Fibroblast of skin of scalp (primary cell): ENCODE data around the gene PHLPP2.
"Not testable (repeated sequence)": the region's sequence is repeated elsewhere in the genome, so short reads cannot be mapped to it uniquely, and the experiment has no call there.

Experiments
- DNase-seq: peaks from one replicate; pipeline ENCODE4 v3.0.0-alpha.2; 2013

Gene PHLPP2

GRCh38 chr16:71622088-71622487 lies 102.4 kb downstream of the PHLPP2 start:
- DNase-seq, result no peak

- DNase-seq, result no peak
These were observed 106.1 kb downstream of the PHLPP2 start for GRCh38 chr16:71618429-71618828.

- not testable (repeated sequence) for DNase-seq
These were observed 109.5 kb downstream of the PHLPP2 start for GRCh38 chr16:71614956-71615355.

GRCh38 chr16:71610936-71611871 lies 113.3 kb downstream of the PHLPP2 start:
- DNase-seq, result peak; percentile 53

GRCh38 chr16:71610447-71610846 lies 114.1 kb downstream of the PHLPP2 start:
- no peak for DNase-seq

GRCh38 chr16:71609066-71609465 lies 115.4 kb downstream of the PHLPP2 start:
- no peak for DNase-seq

- no peak for DNase-seq
These were observed 123.7 kb downstream of the PHLPP2 start for GRCh38 chr16:71600822-71601221.

GRCh38 chr16:71598426-71598825 lies 126.1 kb downstream of the PHLPP2 start:
- DNase-seq, result not testable (repeated sequence)

- not testable (repeated sequence) for DNase-seq
These were observed 129.1 kb downstream of the PHLPP2 start for GRCh38 chr16:71595340-71595826.
